OCI-LY7 (cell line): Measurements from ENCODE around the gene LYPLAL1.

Experiments
- CTCF ChIP-seq: fragments of 200-600 bp; sonication (generic); conservative IDR thresholded peaks from 2 replicates; pipeline ENCODE4 v1.5.1; 2014; ENCODE audit warnings: mild to moderate bottlenecking, antibody characterized with exemption, low read length, moderate library complexity, mixed read lengths
- EZH2phosphoT487 ChIP-seq: fragments of 200-600 bp; sonication (generic); IDR thresholded peaks from 2 replicates; pipeline ENCODE4 v1.6.1; 2018; ENCODE audit warnings: low read depth, borderline replicate concordance, mild to moderate bottlenecking, mixed run types, antibody characterized with exemption, low read length, moderate library complexity, mixed read lengths

- TF ChIP-seq CTCF: no peak
- no peak for TF ChIP-seq EZH2phosphoT487
Measured at GRCh38 chr1:219144658-219145315, 28.9 kb upstream of the LYPLAL1 start.
